GM18505 (cell line): ENCODE data around the gene SUPT20HL2.

Experiments used
- ATAC-seq: cut with Tn5 transposase; IDR thresholded peaks from one replicate; pipeline ENCODE4 v1.9.1; 2021; ENCODE audit not compliant: unreplicated experiment
- POLR2A ChIP-seq: IDR thresholded peaks from 4 replicates; pipeline ENCODE4 v1.6.1; 2011; ENCODE audit warnings: borderline replicate concordance; ENCODE audit not compliant: insufficient read depth, insufficient read length; ENCODE audit errors: extremely low read depth

SUPT20HL2 gene

DNA sequence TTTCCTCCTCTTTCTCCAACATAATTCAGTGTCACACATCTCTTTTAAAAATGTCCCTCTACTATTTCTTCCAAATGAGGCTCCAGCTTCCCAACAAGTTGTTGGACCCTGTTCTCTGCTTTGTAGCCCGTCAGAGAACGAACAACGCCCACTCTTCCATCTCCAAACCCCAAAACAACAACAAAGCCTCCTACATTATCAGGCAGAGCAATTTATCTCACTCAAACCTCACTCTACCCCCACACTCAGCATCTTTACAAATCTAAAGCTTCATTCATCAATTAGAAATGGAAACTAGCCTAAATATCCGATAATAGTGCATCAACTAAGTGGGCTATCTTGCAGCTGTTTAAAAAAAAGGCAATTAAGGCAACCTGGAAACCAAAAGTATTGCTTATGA lies 20.5 kb downstream of the SUPT20HL2 start:
- no peak for ATAC-seq
- no peak for TF ChIP-seq POLR2A

GRCh38 chrX:24292353-24292752 lies 21.5 kb downstream of the SUPT20HL2 start:
- TF ChIP-seq POLR2A = no peak
- no peak for ATAC-seq

GRCh38 chrX:24285082-24285481 lies 28.8 kb downstream of the SUPT20HL2 start:
- ATAC-seq = no peak
- TF ChIP-seq POLR2A = no peak

GRCh38 chrX:24283127-24283794 lies 30.6 kb downstream of the SUPT20HL2 start:
- no peak for TF ChIP-seq POLR2A

DNA sequence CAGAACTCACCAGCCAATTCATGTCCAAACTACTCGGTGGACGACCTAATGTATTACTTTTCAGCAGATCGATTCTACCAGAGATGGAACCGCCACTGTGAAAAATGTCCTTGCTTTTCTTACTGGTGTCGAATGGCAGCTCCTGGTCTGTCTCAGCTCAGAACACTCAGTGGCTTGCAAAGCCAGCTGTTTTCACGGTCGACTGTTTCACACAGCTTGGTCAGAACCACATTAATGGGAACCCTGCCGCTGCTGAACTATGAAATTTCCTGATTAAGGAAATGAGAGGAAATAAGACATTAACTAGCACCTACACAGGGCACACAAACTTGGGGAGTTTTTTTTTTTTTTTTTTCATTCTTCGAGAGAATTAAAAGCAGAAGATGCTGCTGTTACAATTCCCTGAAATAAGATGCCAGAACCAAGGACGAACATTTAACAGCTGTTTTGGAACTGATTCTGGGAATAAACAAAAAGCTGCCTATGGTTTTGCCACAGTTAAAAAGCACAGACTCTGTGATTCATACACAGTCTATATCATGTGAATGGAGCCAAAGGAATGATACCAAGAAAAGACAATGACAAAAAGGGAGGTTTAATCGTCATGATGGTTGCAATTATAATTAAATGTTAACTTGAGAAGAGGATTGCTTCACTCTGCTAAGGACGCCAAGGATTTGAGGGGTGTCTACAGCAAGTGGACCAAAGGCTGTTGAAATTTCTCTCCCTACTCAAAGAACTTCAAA lies 31.3 kb downstream of the SUPT20HL2 start:
- no peak for ATAC-seq
- no peak for TF ChIP-seq POLR2A

More at GRCh38 chrX:24283127-24283794, 30.6 kb downstream of the SUPT20HL2 start:
- no peak for ATAC-seq

GRCh38 chrX:24277405-24277804 lies 36.5 kb downstream of the SUPT20HL2 start:
- ATAC-seq = no peak
- no peak for TF ChIP-seq POLR2A

GRCh38 chrX:24276015-24276414 lies 37.9 kb downstream of the SUPT20HL2 start:
- no peak for TF ChIP-seq POLR2A
- no peak for ATAC-seq

DNA sequence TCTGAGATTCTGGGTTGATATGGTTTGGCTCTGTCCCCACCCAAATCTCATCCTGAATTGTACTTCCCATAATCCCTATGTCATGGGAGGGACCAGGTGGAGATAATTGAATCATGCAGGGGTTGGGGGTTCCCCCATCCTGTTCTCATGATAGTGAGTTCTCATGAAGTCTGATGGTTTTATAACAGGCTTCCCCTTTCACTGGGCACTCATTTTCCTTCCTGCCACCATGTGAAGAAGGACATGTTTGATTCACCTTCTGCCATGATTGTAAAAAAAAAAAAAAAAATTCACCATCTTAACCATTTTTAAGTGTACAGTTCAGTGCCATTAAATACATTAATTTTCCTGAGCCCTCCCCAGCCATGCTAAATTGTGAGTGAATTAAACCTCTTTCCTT lies 42.6 kb downstream of the SUPT20HL2 start:
- no peak for TF ChIP-seq POLR2A
- ATAC-seq = no peak

DNA sequence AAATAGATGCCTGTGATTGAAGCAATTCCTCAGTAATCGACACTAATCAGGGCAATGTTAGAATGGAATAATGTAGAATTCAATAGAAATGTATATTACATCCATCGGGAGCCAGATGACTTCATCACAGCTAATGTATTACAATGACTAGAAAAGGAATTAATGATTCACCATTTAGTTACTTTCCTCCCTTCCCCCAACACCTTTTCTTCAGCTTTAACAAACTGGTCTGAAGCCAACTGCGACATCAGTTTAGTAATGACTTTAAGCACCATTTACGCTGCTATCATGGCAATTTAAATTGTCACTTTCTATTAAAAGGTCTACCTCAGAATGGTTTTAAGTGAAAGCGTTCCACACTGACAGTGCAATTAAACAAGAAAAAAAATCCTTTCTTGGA lies 45.1 kb downstream of the SUPT20HL2 start:
- ATAC-seq = no peak

GRCh38 chrX:24266996-24267395 lies 46.9 kb downstream of the SUPT20HL2 start:
- ATAC-seq = no peak
- TF ChIP-seq POLR2A = no peak

More for the DNA sequence above, 45.1 kb downstream of the SUPT20HL2 start:
- no peak for TF ChIP-seq POLR2A

GRCh38 chrX:24264383-24264782 lies 49.5 kb downstream of the SUPT20HL2 start:
- no peak for ATAC-seq
- TF ChIP-seq POLR2A = no peak

GRCh38 chrX:24262309-24262708 lies 51.6 kb downstream of the SUPT20HL2 start:
- ATAC-seq = no peak
- no peak for TF ChIP-seq POLR2A
